SK-MEL-5 (cell line): ENCODE results near the gene MTFR1L. TPM values are rescaled to one million over a fixed set of nuclear protein-coding genes. Genes with fewer than 3 reads are reported as not detected.
A peak's percentile ranks its signal among the peaks of the same experiment; 100 is the strongest.
"Not testable (repeated sequence)": the region's sequence is repeated elsewhere in the genome, so short reads cannot be mapped to it uniquely, and the experiment has no call there.

ENCODE experiments used
- DNase-seq: peaks from one replicate; pipeline ENCODE4 v3.0.0-alpha.2; 2016; ENCODE audit warnings: low read depth, low spot score
- in situ Hi-C: cut with HindIII; loops from 2 replicates; pipeline ENCODE4 v1.10.0; 2016; ENCODE audit warnings: low sequenced_read_pairs, high pct_unique_total_duplicates, low pct_unique_long_range_greater_than_20kb
- total RNA-seq: library from RNA; depleted of rRNA; stranded (reverse); fragments of >200 nt; shearing (Covaris generic); gene quantifications from 2 replicates; pipeline ENCODE4 v1.2.3, GENCODE V29; 2014

MTFR1L gene
- total RNA-seq, 1 experiment from 2014 or later: 41.6 TPM

GRCh38 chr1:25837262-25837875 is 17.6 kb downstream of the MTFR1L start:
- in situ Hi-C loops: no loop called here

GRCh38 chr1:25839808-25840207 is 20.1 kb downstream of the MTFR1L start:
- DNase-seq, in situ Hi-C loops: not testable (repeated sequence)

More at GRCh38 chr1:25837262-25837875, 17.6 kb downstream of the MTFR1L start:
- peak; percentile 27 for DNase-seq

DNA sequence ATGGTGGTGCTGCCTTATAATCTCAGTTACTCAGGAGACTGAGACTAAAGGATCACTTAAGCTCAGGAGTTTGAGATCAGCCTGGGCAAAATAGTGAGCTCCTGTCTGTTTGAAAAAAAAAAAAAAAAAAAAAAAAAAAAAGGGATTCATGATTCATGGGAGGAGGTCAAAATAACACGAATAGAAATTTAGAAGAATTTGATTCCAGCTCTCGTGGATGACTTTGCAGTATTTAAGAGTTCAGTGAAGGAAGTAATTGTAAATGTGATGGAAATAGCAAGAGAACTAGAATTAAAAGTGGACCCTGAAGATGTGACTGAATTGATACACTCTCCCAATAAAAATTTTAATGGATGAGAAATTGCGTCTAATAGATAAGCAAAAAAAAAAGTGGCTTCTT is 23.7 kb downstream of the MTFR1L start:
- in situ Hi-C loops: no loop called here
- DNase-seq: no peak

DNA sequence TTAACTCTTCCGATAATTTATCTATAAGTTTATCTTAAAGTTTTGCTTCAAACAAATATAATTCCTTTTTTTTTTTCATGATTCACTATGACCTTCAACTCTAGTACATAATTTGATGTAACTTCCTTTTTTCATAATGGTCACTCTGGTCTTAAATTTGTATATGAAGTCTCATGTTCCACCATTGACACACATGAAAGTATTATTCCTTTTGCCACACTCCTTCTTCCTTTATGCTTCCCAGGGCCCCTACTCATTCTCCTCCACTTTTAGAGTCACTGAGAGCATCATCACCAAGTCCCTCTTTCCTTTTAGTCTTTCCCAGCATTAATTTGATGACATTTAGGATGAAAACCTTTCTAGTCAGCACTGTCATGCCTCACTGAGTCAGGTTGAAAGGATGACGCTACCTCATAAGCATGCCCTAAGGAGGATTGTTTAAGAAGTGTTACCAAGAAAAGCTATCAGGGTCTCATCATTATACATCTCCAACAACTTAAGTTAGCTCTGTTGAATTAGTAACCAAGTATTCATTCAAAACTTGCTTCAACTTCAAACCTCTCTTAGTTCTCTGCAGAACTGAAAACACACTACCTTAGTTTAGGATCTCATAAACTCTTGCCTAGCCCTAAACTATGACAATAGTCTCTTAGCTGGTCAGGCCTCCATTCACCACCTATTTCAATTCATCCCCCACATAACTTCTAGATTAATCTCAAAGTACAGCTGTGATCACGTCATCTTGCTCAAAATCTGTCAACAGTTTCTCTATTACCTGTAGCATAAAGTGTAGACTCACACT is 25.0 kb downstream of the MTFR1L start:
- in situ Hi-C loops: no loop called here

GRCh38 chr1:25845664-25846063 is 25.9 kb downstream of the MTFR1L start:
- DNase-seq: no peak

More for the DNA sequence above, 25.0 kb downstream of the MTFR1L start:
- DNase-seq: no peak

GRCh38 chr1:25847929-25848328 is 28.2 kb downstream of the MTFR1L start:
- in situ Hi-C loops: no loop called here
- no peak for DNase-seq

More at GRCh38 chr1:25845664-25846063, 25.9 kb downstream of the MTFR1L start:
- in situ Hi-C loops: no loop called here

GRCh38 chr1:25848531-25848930 is 28.8 kb downstream of the MTFR1L start:
- no peak for DNase-seq
- in situ Hi-C loops: no loop called here

- no peak for DNase-seq
- in situ Hi-C loops: no loop called here
Measured at GRCh38 chr1:25854554-25854953, 34.8 kb downstream of the MTFR1L start.

GRCh38 chr1:25856856-25857255 is 37.1 kb downstream of the MTFR1L start:
- in situ Hi-C loops: no loop called here
- DNase-seq: no peak

DNA sequence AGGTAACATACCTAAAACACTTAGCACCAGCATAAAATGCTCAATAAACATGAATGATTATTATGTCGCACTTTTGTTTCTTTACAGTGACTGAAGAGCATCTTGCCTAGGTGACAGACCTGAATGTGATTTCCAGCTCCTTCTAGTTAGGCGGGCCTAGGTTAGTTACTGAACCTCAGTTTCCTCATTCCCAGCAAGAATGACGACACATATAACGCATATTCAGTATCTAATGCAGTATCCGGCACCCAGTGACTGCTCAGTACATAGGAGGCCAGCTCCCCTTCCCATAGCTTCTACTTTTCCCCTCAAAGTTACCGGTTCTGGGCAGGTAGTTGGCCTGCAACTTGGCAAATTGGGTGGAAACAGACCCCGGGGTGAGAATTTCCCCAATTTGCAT is 38.7 kb downstream of the MTFR1L start:
- in situ Hi-C loops: no loop called here
- DNase-seq: no peak

- in situ Hi-C loops: no loop called here
- DNase-seq: peak; percentile 81
Measured at GRCh38 chr1:25858906-25859789, 39.4 kb downstream of the MTFR1L start, which contains the start of gene AUNIP. Gene AUNIP, minus strand, starts transcription at chr1:25859457. Its CDS starts 100 bp downstream, at chr1:25859357.

GRCh38 chr1:25861316-25862286 is 41.8 kb downstream of the MTFR1L start:
- in situ Hi-C loops: no loop called here
- DNase-seq: peak; percentile 10

DNA sequence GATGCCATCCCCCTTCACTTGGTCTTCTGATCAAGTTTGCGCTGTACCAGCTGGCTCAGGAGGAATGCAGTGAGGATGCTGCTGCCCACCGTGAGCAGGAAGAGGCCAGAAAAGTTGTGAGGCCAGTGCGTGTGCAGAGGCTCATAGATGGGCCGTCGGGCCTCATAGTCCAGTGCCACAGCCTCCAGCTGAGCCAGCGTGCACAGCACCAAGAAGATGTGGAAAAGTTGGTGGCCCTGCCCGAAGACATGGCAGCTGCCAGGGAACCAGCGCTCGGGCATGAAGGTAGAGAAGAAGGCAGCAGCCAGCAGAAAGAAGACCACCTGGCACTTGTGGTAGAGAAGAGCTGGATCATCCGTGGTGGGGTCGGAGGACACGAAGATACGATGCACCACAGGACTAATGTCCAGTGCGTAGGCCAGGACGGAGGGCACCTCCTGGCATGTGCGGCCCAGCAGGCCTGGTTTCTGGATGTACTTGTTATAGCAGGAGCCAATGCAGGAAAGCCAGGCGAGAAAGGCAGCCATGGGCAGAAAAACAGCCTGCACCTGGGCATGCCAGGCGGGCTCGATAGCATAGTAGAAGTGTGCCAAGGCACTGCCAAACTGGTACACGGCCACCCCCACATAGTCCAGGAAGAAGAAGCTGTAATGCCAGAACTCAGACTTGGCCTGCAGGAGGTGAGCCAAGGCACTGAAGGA is 43.2 kb downstream of the MTFR1L start:
- no peak for DNase-seq
- in situ Hi-C loops: no loop called here

- no peak for DNase-seq
- in situ Hi-C loops: no loop called here
Measured at GRCh38 chr1:25863486-25864262, 43.9 kb downstream of the MTFR1L start.

GRCh38 chr1:25864434-25864833 is 44.7 kb downstream of the MTFR1L start:
- DNase-seq: no peak
- in situ Hi-C loops: no loop called here

DNA sequence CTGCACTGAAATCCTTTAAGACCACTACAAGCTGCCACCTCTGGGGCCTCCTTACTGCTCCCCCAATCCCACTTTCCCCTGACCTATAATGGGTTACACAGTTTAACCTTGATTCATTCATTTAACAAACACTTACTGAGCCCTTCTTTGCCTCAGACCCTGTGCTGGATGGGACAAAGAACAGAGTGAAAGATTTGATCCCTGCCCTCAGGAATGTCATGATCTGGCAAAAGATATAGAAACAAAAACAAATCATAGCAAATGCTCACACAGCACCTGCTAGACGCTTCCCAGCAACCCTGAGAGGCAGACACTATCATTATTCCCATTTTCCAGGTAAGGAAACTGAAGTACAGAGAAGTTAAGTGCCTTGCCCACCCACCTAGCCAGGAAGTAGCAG is 46.5 kb downstream of the MTFR1L start:
- in situ Hi-C loops: no loop called here
- DNase-seq: no peak
